ENCODE data around the gene CLGN.

The CLGN gene

GRCh38 chr4:140344621-140345020 is 82.8 kb downstream of the CLGN start:
- no peak for TF ChIP-seq CTCF (IDR thresholded peaks at IDR 0.05; ENCODE audit: borderline replicate concordance, control extremely low read depth, extremely low read depth, insufficient read depth, missing control alignments)
- DNase-seq (ENCODE audit: low spot score), result no peak
- in situ Hi-C loops (cut with MboI; ENCODE audit: low sequenced_read_pairs, unreplicated experiment), result no loop called here

GRCh38 chr4:140344101-140344500 is 83.3 kb downstream of the CLGN start:
- in situ Hi-C loops (cut with MboI; ENCODE audit: low sequenced_read_pairs, unreplicated experiment), result no loop called here
- DNase-seq (ENCODE audit: low spot score), result no peak
- TF ChIP-seq CTCF (IDR thresholded peaks at IDR 0.05; ENCODE audit: borderline replicate concordance, control extremely low read depth, extremely low read depth, insufficient read depth, missing control alignments), result no peak

GRCh38 chr4:140343303-140343702 is 84.1 kb downstream of the CLGN start:
- no peak for DNase-seq (ENCODE audit: low spot score)
- in situ Hi-C loops (cut with MboI; ENCODE audit: low sequenced_read_pairs, unreplicated experiment), result no loop called here

GRCh38 chr4:140342620-140343019 is 84.8 kb downstream of the CLGN start:
- no peak for DNase-seq (ENCODE audit: low spot score)
- no peak for TF ChIP-seq CTCF (IDR thresholded peaks at IDR 0.05; ENCODE audit: borderline replicate concordance, control extremely low read depth, extremely low read depth, insufficient read depth, missing control alignments)
- in situ Hi-C loops (cut with MboI; ENCODE audit: low sequenced_read_pairs, unreplicated experiment), result no loop called here

More at GRCh38 chr4:140343303-140343702, 84.1 kb downstream of the CLGN start:
- TF ChIP-seq CTCF (IDR thresholded peaks at IDR 0.05; ENCODE audit: borderline replicate concordance, control extremely low read depth, extremely low read depth, insufficient read depth, missing control alignments), result no peak
